DND-41 (cell line): Measurements from ENCODE around the gene NDUFS2.

Experiments used
- ATAC-seq: fragments of 200-7000 bp; cut with Tn5 transposase; 3 replicates; pipeline ENCODE4 v1.9.1; 2021; ENCODE audit warnings: low read depth; ENCODE audit not compliant: insufficient read depth
- DNase-seq: peaks from one replicate; pipeline ENCODE4 v3.0.0-alpha.2; 2020
- H2AFZ ChIP-seq: 2 replicates; pipeline ENCODE4 v1.6.0; 2012; ENCODE audit warnings: low read depth, low read length
- H3K27ac ChIP-seq: 2 replicates; pipeline ENCODE4 v1.5.1; 2012; ENCODE audit warnings: low read length, inconsistent platforms
- H3K27me3 ChIP-seq: fragments of 200-600 bp; sonication (generic); 2 replicates; pipeline ENCODE4 v1.6.0; 2012; ENCODE audit warnings: low read length, mild to moderate bottlenecking, inconsistent platforms; ENCODE audit not compliant: insufficient read depth, poor library complexity
- H3K36me3 ChIP-seq: 2 replicates; pipeline ENCODE4 v1.5.1; 2012; ENCODE audit warnings: low read length, inconsistent platforms; ENCODE audit not compliant: insufficient read depth
- H3K4me1 ChIP-seq: 2 replicates; pipeline ENCODE4 v1.5.1; 2012; ENCODE audit warnings: mild to moderate bottlenecking, low read length; ENCODE audit not compliant: insufficient read depth
- H3K4me2 ChIP-seq: 2 replicates; pipeline ENCODE4 v1.6.0; 2012; ENCODE audit warnings: mild to moderate bottlenecking, moderate library complexity, low read length, inconsistent platforms; ENCODE audit not compliant: insufficient read depth
- H3K4me3 ChIP-seq, 2 experiments: fragments of 200-600 bp in 1 of 2; shearing (Covaris generic) in 1 of 2; 2 replicates each; pipeline ENCODE4 v1.5.1; 2012 to 2016; ENCODE audit warnings: inconsistent platforms in 2 of 2, low read length in 2 of 2, mild to moderate bottlenecking in 2 of 2, low read depth in 1 of 2, moderate library complexity in 1 of 2
- H3K79me2 ChIP-seq: 2 replicates; pipeline ENCODE4 v1.6.0; 2012; ENCODE audit warnings: low read length, inconsistent platforms; ENCODE audit not compliant: insufficient read depth
- H3K9ac ChIP-seq: 2 replicates; pipeline ENCODE4 v1.6.0; 2012; ENCODE audit warnings: low read depth, mild to moderate bottlenecking, inconsistent platforms, low read length, moderate library complexity
- H3K9me3 ChIP-seq: 2 replicates; pipeline ENCODE4 v1.5.1; 2012; ENCODE audit warnings: low read length, moderate library complexity, mild to moderate bottlenecking, inconsistent platforms; ENCODE audit not compliant: insufficient read depth, severe bottlenecking
- H4K20me1 ChIP-seq: 2 replicates; pipeline ENCODE4 v1.6.0; 2012; ENCODE audit warnings: low read length; ENCODE audit not compliant: insufficient read depth
- CTCF ChIP-seq: IDR thresholded peaks from 2 replicates; pipeline ENCODE4 v1.5.1; 2012; ENCODE audit warnings: borderline replicate concordance, low read length, moderate library complexity, mild to moderate bottlenecking; ENCODE audit not compliant: poor library complexity, severe bottlenecking; ENCODE audit errors: extremely low read depth
- EZH2 ChIP-seq: IDR thresholded peaks from 3 replicates; pipeline ENCODE4 v1.6.1; 2012; ENCODE audit warnings: borderline replicate concordance, low read depth, mild to moderate bottlenecking, moderate library complexity, low read length, inconsistent platforms; ENCODE audit not compliant: severe bottlenecking

The NDUFS2 gene

GRCh38 chr1:161258439-161259344 lies 56.5 kb downstream of the NDUFS2 start, which contains the start of gene PCP4L1:
TSS of gene PCP4L1 (plus strand) at chr1:161258745. CDS start at chr1:161258975, 230 bp downstream.
- no peaks in the 10 kb centered on the region for H3K4me1 ChIP-seq
- no peaks in the 10 kb centered on the region for H3K36me3 ChIP-seq
- DNase-seq = no peak
- TF ChIP-seq EZH2 (no peak), CTCF (no peak)
- H3K9me3 ChIP-seq = peaks cover 8% of the 10 kb centered on the region
- no peak within 1 kb of the TSS for H3K9ac ChIP-seq
- H3K27me3 ChIP-seq = peaks cover 18% of the 10 kb centered on the region
- no peak for ATAC-seq
- no peak within 1 kb of the TSS for H3K27ac ChIP-seq
- no peak within 1 kb of the TSS for H3K4me3 ChIP-seq
- no peak within 1 kb of the TSS for H3K4me2 ChIP-seq
- H3K79me2 ChIP-seq = no peaks in the 10 kb centered on the region
- H4K20me1 ChIP-seq = no peaks in the 10 kb centered on the region
- no peak within 1 kb of the TSS for H2AFZ ChIP-seq

- Histone ChIP-seq H3K27me3 (peaks cover 18% of the 10 kb centered on the region), H4K20me1 (no peaks in the 10 kb centered on the region), H3K36me3 (no peaks in the 10 kb centered on the region), H3K4me2 (no peak overlapping the region), H3K9ac (no peak overlapping the region), H2AFZ (no peak overlapping the region), H3K4me3 (no peak overlapping the region), H3K9me3 (peaks cover 8% of the 10 kb centered on the region), H3K79me2 (no peaks in the 10 kb centered on the region), H3K4me1 (no peaks in the 10 kb centered on the region), H3K27ac (no peak overlapping the region)
- TF ChIP-seq CTCF = no peak
- no peak for TF ChIP-seq EZH2
- ATAC-seq (no peak), DNase-seq (no peak)
Observed at GRCh38 chr1:161259345-161259702, 57.2 kb downstream of the NDUFS2 start.

GRCh38 chr1:161259765-161260164 lies 57.6 kb downstream of the NDUFS2 start:
- Histone ChIP-seq H3K36me3 (no peaks in the 10 kb centered on the region), H3K27me3 (peaks cover 18% of the 10 kb centered on the region), H3K4me1 (no peaks in the 10 kb centered on the region), H3K9ac (no peak overlapping the region), H3K4me3 (no peak overlapping the region), H3K4me2 (no peak overlapping the region), H3K9me3 (peaks cover 8% of the 10 kb centered on the region), H3K27ac (no peak overlapping the region), H4K20me1 (no peaks in the 10 kb centered on the region), H2AFZ (no peak overlapping the region), H3K79me2 (no peaks in the 10 kb centered on the region)
- TF ChIP-seq CTCF (no peak), EZH2 (no peak)
- ATAC-seq (no peak), DNase-seq (no peak)
